Measurements from ENCODE around the gene MSRB2.

DNA sequence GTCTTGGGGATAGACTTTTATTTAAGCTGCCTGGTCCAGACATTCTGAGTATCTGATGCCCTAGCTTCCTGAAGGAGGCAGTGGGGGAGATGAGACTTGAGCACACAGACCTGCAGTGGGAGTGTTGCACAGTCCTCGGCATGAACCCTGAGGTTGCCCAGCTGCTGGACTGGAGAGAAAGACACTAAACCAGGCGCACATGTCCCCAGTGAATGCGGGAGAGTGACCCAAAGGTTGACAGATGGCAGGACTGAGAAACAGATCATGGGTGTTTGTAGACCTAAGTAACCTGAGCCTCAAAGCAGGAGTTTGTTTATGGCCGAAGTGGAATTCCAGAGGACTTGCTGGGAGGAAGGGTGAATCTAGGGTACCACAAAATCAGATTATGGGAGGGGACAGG lies 15.7 kb upstream of the MSRB2 start:
- TF ChIP-seq CTCF (IDR thresholded peaks at IDR 0.05; ENCODE audit: insufficient read depth, low read length, poor library complexity, severe bottlenecking) (no peak), EZH2phosphoT487 (conservative IDR thresholded peaks at IDR 0.05; ENCODE audit: low read length) (no peak)
